GM23338 (cell line): ENCODE data around the gene COIL. TPM values are rescaled to one million over a fixed set of nuclear protein-coding genes. Genes with fewer than 3 reads are reported as not detected.

Source experiments
- ATAC-seq: fragments of 200-7000 bp; cut with Tn5 transposase; 3 replicates; pipeline ENCODE4 v1.9.1; 2020
- DNase-seq: peaks from one replicate; pipeline ENCODE4 v3.0.0-alpha.2; 2015; ENCODE audit warnings: low spot score
- H2AFZ ChIP-seq: fragments of 200-600 bp; sonication (generic); 2 replicates; pipeline ENCODE4 v1.8.0; 2016; ENCODE audit warnings: antibody characterized with exemption, mild to moderate bottlenecking, moderate library complexity
- H3F3A ChIP-seq: fragments of 200-600 bp; sonication (generic); replicated peaks from 2 replicates; pipeline ENCODE4 v1.8.0; 2017; ENCODE audit warnings: antibody characterized with exemption, mixed run types, low read depth
- H3K27ac ChIP-seq: fragments of 200-600 bp; sonication (generic); 2 replicates; pipeline ENCODE4 v1.6.1; 2016; ENCODE audit warnings: low read depth
- H3K27me3 ChIP-seq: fragments of 200-600 bp; sonication (generic); 2 replicates; pipeline ENCODE4 v1.8.0; 2016; ENCODE audit warnings: mild to moderate bottlenecking, mixed run types, moderate library complexity; ENCODE audit not compliant: insufficient read depth
- H3K36me3 ChIP-seq: fragments of 200-600 bp; sonication (generic); 2 replicates; pipeline ENCODE4 v1.8.0; 2016; ENCODE audit warnings: mild to moderate bottlenecking; ENCODE audit not compliant: insufficient read depth
- H3K4me1 ChIP-seq: fragments of 200-600 bp; sonication (generic); 2 replicates; pipeline ENCODE4 v1.8.0; 2016; ENCODE audit warnings: mild to moderate bottlenecking, moderate library complexity; ENCODE audit not compliant: insufficient read depth
- H3K4me2 ChIP-seq: fragments of 200-600 bp; sonication (generic); 2 replicates; pipeline ENCODE4 v1.7.1; 2017; ENCODE audit warnings: mixed run types
- H3K4me3 ChIP-seq: fragments of 200-600 bp; sonication (generic); 2 replicates; pipeline ENCODE4 v1.6.1; 2016; ENCODE audit warnings: mixed run types
- H3K79me2 ChIP-seq: fragments of 200-600 bp; sonication (generic); replicated peaks from 2 replicates; pipeline ENCODE4 v1.8.0; 2017; ENCODE audit warnings: mild to moderate bottlenecking; ENCODE audit not compliant: insufficient read depth
- H3K9me2 ChIP-seq: fragments of 200-600 bp; sonication (generic); 2 replicates; pipeline ENCODE4 v1.8.0; 2017; ENCODE audit not compliant: insufficient read depth
- H4K20me1 ChIP-seq: fragments of 200-600 bp; sonication (generic); replicated peaks from 2 replicates; pipeline ENCODE4 v1.8.0; 2017; ENCODE audit warnings: mild to moderate bottlenecking; ENCODE audit not compliant: insufficient read depth
- H3K27ac Mint-ChIP-seq: 2 replicates; pipeline ENCODE4 v1.8.0; 2020; ENCODE audit warnings: inconsistent platforms, mild to moderate bottlenecking, moderate library complexity, mixed read lengths
- H3K27me3 Mint-ChIP-seq: 3 replicates; pipeline ENCODE4 v1.8.0; 2022; ENCODE audit warnings: low read depth, mild to moderate bottlenecking, moderate library complexity, mixed read lengths, inconsistent platforms; ENCODE audit not compliant: insufficient read depth, poor library complexity
- H3K36me3 Mint-ChIP-seq: 3 replicates; pipeline ENCODE4 v1.8.0; 2021; ENCODE audit warnings: low read depth, mild to moderate bottlenecking, inconsistent platforms, moderate library complexity, mixed read lengths
- H3K4me1 Mint-ChIP-seq: 3 replicates; pipeline ENCODE4 v1.8.0; 2020; ENCODE audit warnings: mild to moderate bottlenecking, inconsistent platforms, mixed read lengths
- H3K4me3 Mint-ChIP-seq: 3 replicates; pipeline ENCODE4 v1.8.0; 2021; ENCODE audit warnings: moderate library complexity, mild to moderate bottlenecking, inconsistent platforms, mixed read lengths
- H3K9me3 Mint-ChIP-seq: 3 replicates; pipeline ENCODE4 v1.8.0; 2020; ENCODE audit warnings: moderate library complexity, mild to moderate bottlenecking, inconsistent platforms, mixed read lengths
- CREB1 ChIP-seq: fragments of 250-450 bp; sonication (Bioruptor Pico); IDR thresholded peaks from 2 replicates; pipeline ENCODE4 v1.5.0; 2020; ENCODE audit warnings: low read depth, mild to moderate bottlenecking, moderate library complexity
- CTCF ChIP-seq, 2 experiments: fragments of 200-600 bp in 1 of 2; sonication (generic) in 1 of 2; conservative IDR thresholded peaks; 2 replicates each; pipeline versions ENCODE4 v1.5.1 to v1.6.1; 2016 to 2017; ENCODE audit warnings: antibody characterized with exemption in 2 of 2, low read depth in 2 of 2, mild to moderate bottlenecking in 2 of 2, moderate library complexity in 1 of 2
- POLR2AphosphoS5 ChIP-seq: IDR thresholded peaks from 2 replicates; pipeline ENCODE4 v1.6.1; 2016; ENCODE audit warnings: antibody characterized with exemption, low read depth
- REST ChIP-seq: IDR thresholded peaks from one replicate; pipeline ENCODE4 v1.6.1; 2018; ENCODE audit warnings: antibody characterized with exemption; ENCODE audit not compliant: unreplicated experiment
- STAT1 ChIP-seq: IDR thresholded peaks from one replicate; pipeline ENCODE4 v1.6.1; 2016; ENCODE audit warnings: antibody characterized with exemption; ENCODE audit not compliant: unreplicated experiment
- ZNF114 ChIP-seq: fragments of 250-450 bp; sonication (Bioruptor Pico); IDR thresholded peaks from 2 replicates; pipeline ENCODE4 v1.5.0; 2020; ENCODE audit warnings: mild to moderate bottlenecking, moderate library complexity
- ZNF462 ChIP-seq: fragments of 250-450 bp; sonication (Bioruptor Pico); IDR thresholded peaks from 2 replicates; pipeline ENCODE4 v1.5.0; 2020; ENCODE audit warnings: mild to moderate bottlenecking, moderate library complexity
- polyA plus RNA-seq: library from polyadenylated mRNA; unstranded; fragments of >200 nt; fragmentation: Nextera tagmentation; extraction: Ambion mirVana; gene quantifications from 2 replicates; pipeline ENCODE4 v1.2.1, GENCODE V29; 2016
- total RNA-seq: library from RNA; depleted of rRNA; stranded (reverse); fragments of >200 nt; shearing (Covaris generic); gene quantifications from 2 replicates; pipeline ENCODE4 v1.2.3, GENCODE V29; 2014

Gene COIL
- total and polyA plus RNA-seq, 2 experiments from 2014 or later, result 18.5 to 32.2 TPM

- H3K4me3 ChIP-seq, result peak overlapping the region; percentile 25
- Mint-ChIP-seq H3K4me1 (peaks cover 26% of the 10 kb centered on the region), H3K27ac (peak overlapping the region; percentile 85), H3K36me3 (peaks cover 32% of the 10 kb centered on the region; the same call in 2 of the 3 replicates), H3K27me3 (peaks cover 2% of the 10 kb centered on the region), H3K4me3 (no peak overlapping the region; the same call in 2 of the 3 replicates), H3K9me3 (peaks cover 53% of the 10 kb centered on the region)
- no peaks in the 10 kb centered on the region for H3K79me2 ChIP-seq
- H4K20me1 ChIP-seq, result no peaks in the 10 kb centered on the region
- H3K27me3 ChIP-seq, result no peaks in the 10 kb centered on the region
- H3K4me2 ChIP-seq, result peak overlapping the region; percentile 64
- H2AFZ ChIP-seq, result no peak overlapping the region
- H3K4me1 ChIP-seq, result peaks cover 26% of the 10 kb centered on the region
- no peak for TF ChIP-seq CTCF (conservative IDR thresholded peaks at IDR 0.05; ENCODE audit: low read depth in 2 of 2)
- no peaks in the 10 kb centered on the region for H3K9me2 ChIP-seq
- peak overlapping the region; percentile 87 for H3K27ac ChIP-seq
- ATAC-seq (peak; percentile 41; the same call in 2 of the 3 replicates), DNase-seq (peak; percentile 58)
- H3K36me3 ChIP-seq, result peaks cover 11% of the 10 kb centered on the region; the same call in 1 of the 2 replicates
- 0 out of 2 replicates have a peak, but pooled peaks cover 3% of the 10 kb centered on the region for H3F3A ChIP-seq
Measured at GRCh38 chr17:56926270-56926669, 34.6 kb downstream of the COIL start.

- no peak for DNase-seq
- no peaks in the 10 kb centered on the region for H3K79me2 ChIP-seq
- no peak overlapping the region for H3K4me3 Mint-ChIP-seq
- peak; percentile 68 for ATAC-seq
- peaks cover 41% of the 10 kb centered on the region for H3K9me3 Mint-ChIP-seq
- peaks cover 20% of the 10 kb centered on the region; the same call in 2 of the 3 replicates for H3K36me3 Mint-ChIP-seq
- peaks cover 2% of the 10 kb centered on the region for H3K27me3 Mint-ChIP-seq
- peaks cover 26% of the 10 kb centered on the region for H3K4me1 ChIP-seq
- no peaks in the 10 kb centered on the region for H3K9me2 ChIP-seq
- H4K20me1 ChIP-seq, result no peaks in the 10 kb centered on the region
- no peak overlapping the region for H3K4me3 ChIP-seq
- peaks cover 26% of the 10 kb centered on the region for H3K4me1 Mint-ChIP-seq
- 0 out of 2 replicates have a peak, but pooled peaks cover 3% of the 10 kb centered on the region for H3F3A ChIP-seq
- H3K27ac Mint-ChIP-seq, result peak overlapping the region; percentile 28; the same call in 1 of the 2 replicates
- H3K27me3 ChIP-seq, result no peaks in the 10 kb centered on the region
- peak overlapping the region; percentile 7; the same call in 1 of the 2 replicates for H3K4me2 ChIP-seq
- H3K27ac ChIP-seq, result no peak overlapping the region
- peaks cover 5% of the 10 kb centered on the region; the same call in 1 of the 2 replicates for H3K36me3 ChIP-seq
- H2AFZ ChIP-seq, result no peak overlapping the region
- TF ChIP-seq STAT1 (no peak), CREB1 (no peak), REST (no peak), POLR2AphosphoS5 (no peak), CTCF (conservative IDR thresholded peaks at IDR 0.05; ENCODE audit: low read depth in 2 of 2) (no peak), ZNF462 (CRISPR knock-in tag) (no peak), ZNF114 (CRISPR knock-in tag) (no peak)
Measured at GRCh38 chr17:56925088-56925487, 35.8 kb downstream of the COIL start.
